Thoracic aorta (tissue), 2 donors: ENCODE results near the gene BRSK2. TPM values are rescaled to one million over a fixed set of nuclear protein-coding genes. Genes with fewer than 3 reads are reported as not detected.

Source experiments
- ATAC-seq: fragments of 150-250 bp; one replicate; pipeline ENCODE4 v1.8.0; 2017; ENCODE audit warnings: low read depth; ENCODE audit not compliant: insufficient number of reproducible peaks, low FRiP score
- DNase-seq: peaks from one replicate; pipeline ENCODE4 v3.0.0-alpha.2; 2020; ENCODE audit warnings: low spot score
- H3K27ac ChIP-seq, 2 donors: fragments of 200-600 bp; sonication (generic); 1 replicate in 1 of 2; 2 replicates in 1 of 2; pipeline ENCODE4 v1.5.1; 2016; ENCODE audit warnings: mild to moderate bottlenecking in 2 of 2, moderate library complexity in 2 of 2
- H3K27me3 ChIP-seq: fragments of 200-600 bp; sonication (generic); replicated peaks from 2 replicates; pipeline ENCODE4 v1.6.0; 2016; ENCODE audit warnings: mild to moderate bottlenecking; ENCODE audit not compliant: insufficient read depth
- H3K36me3 ChIP-seq: fragments of 200-600 bp; sonication (generic); one replicate; pipeline ENCODE4 v1.5.1; 2016
- H3K4me1 ChIP-seq, 2 donors: fragments of 200-600 bp; sonication (generic); 1 replicate in 1 of 2; 2 replicates in 1 of 2; pipeline versions ENCODE4 v1.5.1 to v1.6.0; 2016; ENCODE audit warnings: low read depth in 2 of 2, mild to moderate bottlenecking in 1 of 2; ENCODE audit not compliant: control insufficient read depth in 1 of 2
- H3K4me3 ChIP-seq: fragments of 200-600 bp; sonication (generic); 2 replicates; pipeline ENCODE4 v1.5.1; 2016; ENCODE audit warnings: mild to moderate bottlenecking
- H3K9me3 ChIP-seq: fragments of 200-600 bp; sonication (generic); 2 replicates; pipeline ENCODE4 v1.5.1; 2016
- CTCF ChIP-seq: fragments of 200-600 bp; sonication (generic); IDR thresholded peaks from one replicate; pipeline ENCODE4 v1.5.1; 2019; ENCODE audit warnings: antibody characterized with exemption
- total RNA-seq, 2 donors: library from RNA; depleted of rRNA; stranded (reverse); fragments of >200 nt; gene quantifications; one replicate each; pipeline versions ENCODE4 v1.1.0 to v1.2.3, GENCODE V29; 2016

The BRSK2 gene
- total RNA-seq, 2 donors from 2014 or later, result 1.2 TPM; not detected in 1

GRCh38 chr11:1360835-1361357, 28.8 kb upstream of the BRSK2 start:
- no peaks in the 10 kb centered on the region for H3K27me3 ChIP-seq
- no peaks in the 10 kb centered on the region for H3K4me1 ChIP-seq
- no peak for ATAC-seq
- no peaks in the 10 kb centered on the region for H3K36me3 ChIP-seq
- H3K27ac ChIP-seq, result no peak overlapping the region
- DNase-seq, result no peak
- no peak for TF ChIP-seq CTCF
- H3K4me3 ChIP-seq, result no peak overlapping the region
- peaks cover 3% of the 10 kb centered on the region for H3K9me3 ChIP-seq

- Histone ChIP-seq H3K4me1 (no peaks in the 10 kb centered on the region), H3K27ac (no peak overlapping the region), H3K27me3 (no peaks in the 10 kb centered on the region), H3K36me3 (no peaks in the 10 kb centered on the region), H3K4me3 (no peak overlapping the region), H3K9me3 (peaks cover 3% of the 10 kb centered on the region)
- DNase-seq (no peak), ATAC-seq (no peak)
- TF ChIP-seq CTCF, result no peak
These were observed 27.9 kb upstream of the BRSK2 start for GRCh38 chr11:1361882-1362281.

GRCh38 chr11:1367721-1368120, 22.0 kb upstream of the BRSK2 start:
- H3K27ac ChIP-seq, result no peak overlapping the region
- no peaks in the 10 kb centered on the region for H3K4me1 ChIP-seq
- TF ChIP-seq CTCF, result no peak
- H3K9me3 ChIP-seq, result peaks cover 3% of the 10 kb centered on the region
- no peaks in the 10 kb centered on the region for H3K27me3 ChIP-seq
- H3K36me3 ChIP-seq, result no peaks in the 10 kb centered on the region
- ATAC-seq (no peak), DNase-seq (no peak)
- no peak overlapping the region for H3K4me3 ChIP-seq

DNA sequence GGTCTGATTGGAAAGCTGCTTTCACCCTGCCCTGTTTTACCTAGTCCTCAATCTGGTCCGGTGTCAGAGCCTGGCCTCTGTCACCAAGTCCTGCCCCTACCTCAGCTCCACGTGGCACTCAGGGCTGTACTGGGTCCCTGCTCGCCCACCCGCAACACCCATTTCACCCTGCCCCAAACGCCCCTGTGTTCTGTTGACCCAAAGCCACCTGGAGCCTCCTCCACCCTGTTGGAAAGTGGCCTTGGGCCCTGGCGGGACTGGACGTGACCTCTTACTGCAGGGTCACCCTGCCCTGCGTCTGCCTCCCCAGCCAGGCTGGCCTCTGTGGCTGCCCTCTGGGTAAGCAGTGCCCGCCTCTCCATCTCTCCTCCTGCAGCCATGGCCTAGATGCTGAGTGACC, 21.5 kb upstream of the BRSK2 start:
- ATAC-seq, result no peak
- Histone ChIP-seq H3K27ac (no peak overlapping the region), H3K27me3 (no peaks in the 10 kb centered on the region), H3K36me3 (no peaks in the 10 kb centered on the region), H3K4me1 (no peaks in the 10 kb centered on the region), H3K4me3 (no peak overlapping the region), H3K9me3 (peaks cover 3% of the 10 kb centered on the region)
- no peak for TF ChIP-seq CTCF
- DNase-seq, result no peak

- peaks cover 3% of the 10 kb centered on the region for H3K9me3 ChIP-seq
- no peaks in the 10 kb centered on the region for H3K4me1 ChIP-seq
- H3K36me3 ChIP-seq, result no peaks in the 10 kb centered on the region
- no peak for TF ChIP-seq CTCF
- ATAC-seq, result no peak
- no peak for DNase-seq
- H3K4me3 ChIP-seq, result no peak overlapping the region
- H3K27ac ChIP-seq, result no peak overlapping the region
- H3K27me3 ChIP-seq, result no peaks in the 10 kb centered on the region
These were observed 20.8 kb upstream of the BRSK2 start for GRCh38 chr11:1368966-1369365.
